Measurements from ENCODE around the gene VPS18.

VPS18 gene

GRCh38 chr15:40925863-40926658 is 31.8 kb downstream of the VPS18 start:
- DNase-seq, result peak; percentile 31

- DNase-seq, result no peak
These were observed 32.6 kb downstream of the VPS18 start for GRCh38 chr15:40926659-40927494.

- DNase-seq, result no peak
These were observed 33.2 kb downstream of the VPS18 start for GRCh38 chr15:40927495-40927872.

- peak; percentile 33 for DNase-seq
These were observed 33.9 kb downstream of the VPS18 start for GRCh38 chr15:40927873-40928806.

GRCh38 chr15:40928821-40929659 is 34.8 kb downstream of the VPS18 start, which contains the start of gene DLL4:
DLL4 (plus strand) TSS chr15:40929340; CDS start chr15:40929669, 329 bp downstream.
- peak; percentile 62 for DNase-seq

- DNase-seq, result peak; percentile 34
These were observed 35.6 kb downstream of the VPS18 start for GRCh38 chr15:40929660-40930429.

- peak; percentile 71 for DNase-seq
These were observed 36.4 kb downstream of the VPS18 start for GRCh38 chr15:40930430-40931299.

- DNase-seq, result no peak
These were observed 37.3 kb downstream of the VPS18 start for GRCh38 chr15:40931300-40932142.

- DNase-seq, result no peak
These were observed 37.9 kb downstream of the VPS18 start for GRCh38 chr15:40932156-40932555.

- no peak for DNase-seq
These were observed 38.6 kb downstream of the VPS18 start for GRCh38 chr15:40932649-40933516.

- DNase-seq, result no peak
These were observed 39.3 kb downstream of the VPS18 start for GRCh38 chr15:40933517-40933902.

- no peak for DNase-seq
These were observed 40.2 kb downstream of the VPS18 start for GRCh38 chr15:40934457-40934856.

GRCh38 chr15:40936234-40936708 is 42.0 kb downstream of the VPS18 start:
- DNase-seq, result no peak

- DNase-seq, result no peak
These were observed 42.7 kb downstream of the VPS18 start for GRCh38 chr15:40936709-40937666.

- no peak for DNase-seq
These were observed 43.7 kb downstream of the VPS18 start for GRCh38 chr15:40937762-40938535.

GRCh38 chr15:40938536-40938870 is 44.3 kb downstream of the VPS18 start:
- no peak for DNase-seq

All from stimulated activated CD4-positive, alpha-beta T cell treated with anti-CD3 and anti-CD28 coated beads, Interleukin-15, amount 100 ng/mL, for 24 hours (primary cell).